H9 (cell line): Measurements from ENCODE around the gene SERPINH1. TPM values are rescaled to one million over a fixed set of nuclear protein-coding genes. Genes with fewer than 3 reads are reported as not detected.

Experiments
- DNase-seq: peaks from one replicate; pipeline ENCODE4 v3.0.0-alpha.2; 2017
- H2AFZ ChIP-seq: one replicate; pipeline ENCODE4 v1.6.1; 2013; ENCODE audit warnings: mild to moderate bottlenecking, low read length, control low read depth, moderate library complexity
- H2AK5ac ChIP-seq: 2 replicates; pipeline ENCODE4 v1.6.1; 2013; ENCODE audit warnings: low read length, control low read depth, mixed read lengths; ENCODE audit not compliant: insufficient read length
- H2BK120ac ChIP-seq: one replicate; pipeline ENCODE4 v1.6.1; 2013; ENCODE audit warnings: low read depth, mild to moderate bottlenecking, low read length, control low read depth, inconsistent platforms; ENCODE audit not compliant: poor library complexity, severe bottlenecking
- H2BK12ac ChIP-seq: 2 replicates; pipeline ENCODE4 v1.6.1; 2013; ENCODE audit warnings: low read length, control low read depth, mixed read lengths, low read depth; ENCODE audit not compliant: insufficient read length
- H2BK15ac ChIP-seq: 2 replicates; pipeline ENCODE4 v1.6.1; 2013; ENCODE audit warnings: low read depth, low read length, control low read depth
- H2BK20ac ChIP-seq: one replicate; pipeline ENCODE4 v1.6.1; 2013; ENCODE audit warnings: low read depth, mild to moderate bottlenecking, low read length, control low read depth, inconsistent platforms; ENCODE audit not compliant: poor library complexity, severe bottlenecking
- H2BK5ac ChIP-seq: 2 replicates; pipeline ENCODE4 v1.6.1; 2013; ENCODE audit warnings: low read length, control low read depth, mixed read lengths; ENCODE audit not compliant: insufficient read length
- H3K14ac ChIP-seq: 2 replicates; pipeline ENCODE4 v1.6.1; 2013; ENCODE audit warnings: low read length, control low read depth; ENCODE audit not compliant: insufficient read depth
- H3K18ac ChIP-seq: 2 replicates; pipeline ENCODE4 v1.6.1; 2013; ENCODE audit warnings: low read depth, mild to moderate bottlenecking, mixed read lengths, low read length, control low read depth; ENCODE audit not compliant: insufficient read length
- H3K23ac ChIP-seq: 2 replicates; pipeline ENCODE4 v1.6.1; 2013; ENCODE audit warnings: low read length, control low read depth, mixed read lengths, low read depth; ENCODE audit not compliant: insufficient read length
- H3K23me2 ChIP-seq: 2 replicates; pipeline ENCODE4 v1.6.1; 2013; ENCODE audit warnings: low read depth, mild to moderate bottlenecking, mixed read lengths, low read length, control low read depth; ENCODE audit not compliant: insufficient read length, poor library complexity, severe bottlenecking
- H3K27ac ChIP-seq: 2 replicates; pipeline ENCODE4 v1.5.1; 2013; ENCODE audit warnings: low read length, control low read depth, mixed read lengths, low read depth; ENCODE audit not compliant: insufficient read length
- H3K27me3 ChIP-seq: 2 replicates; pipeline ENCODE4 v1.6.1; 2013; ENCODE audit warnings: low read length, control low read depth, inconsistent platforms; ENCODE audit not compliant: insufficient read depth
- H3K4ac ChIP-seq: 2 replicates; pipeline ENCODE4 v1.6.1; 2013; ENCODE audit warnings: low read depth, mild to moderate bottlenecking, control low read depth, inconsistent platforms, low read length, moderate library complexity
- H3K4me1 ChIP-seq: 2 replicates; pipeline ENCODE4 v1.6.1; 2013; ENCODE audit warnings: low read length, control low read depth, inconsistent platforms; ENCODE audit not compliant: insufficient read depth
- H3K4me2 ChIP-seq: 2 replicates; pipeline ENCODE4 v1.6.1; 2013; ENCODE audit warnings: low read length, control low read depth, mixed read lengths; ENCODE audit not compliant: insufficient read length, insufficient read depth
- H3K56ac ChIP-seq: 2 replicates; pipeline ENCODE4 v1.6.1; 2013; ENCODE audit warnings: low read depth, mild to moderate bottlenecking, mixed read lengths, low read length, control low read depth; ENCODE audit not compliant: insufficient read length
- H3K79me1 ChIP-seq: 2 replicates; pipeline ENCODE4 v1.6.1; 2013; ENCODE audit warnings: low read depth, mild to moderate bottlenecking, moderate library complexity, low read length, control low read depth, inconsistent platforms; ENCODE audit not compliant: insufficient read depth, poor library complexity, severe bottlenecking
- H3K79me2 ChIP-seq: 2 replicates; pipeline ENCODE4 v1.6.1; 2013; ENCODE audit warnings: low read length, control low read depth, inconsistent platforms; ENCODE audit not compliant: insufficient read depth
- H3K9ac ChIP-seq: 2 replicates; pipeline ENCODE4 v1.6.1; 2013; ENCODE audit warnings: low read length, control low read depth, mixed read lengths; ENCODE audit not compliant: insufficient read length; ENCODE audit errors: extremely low read depth
- H3K9me3 ChIP-seq: one replicate; pipeline ENCODE4 v1.6.1; 2013; ENCODE audit warnings: low read depth, low read length, inconsistent platforms; ENCODE audit not compliant: control insufficient read depth
- H3T11ph ChIP-seq: one replicate; pipeline ENCODE4 v1.6.1; 2013; ENCODE audit warnings: mild to moderate bottlenecking, low read length, control low read depth, inconsistent platforms
- H4K20me1 ChIP-seq: one replicate; pipeline ENCODE4 v1.6.1; 2013; ENCODE audit not compliant: control insufficient read depth, insufficient read length, insufficient read depth
- H4K5ac ChIP-seq: 2 replicates; pipeline ENCODE4 v1.6.1; 2013; ENCODE audit warnings: low read depth, mild to moderate bottlenecking, mixed read lengths, low read length, control low read depth; ENCODE audit not compliant: insufficient read length
- H4K8ac ChIP-seq: replicated peaks from 2 replicates; pipeline ENCODE4 v1.6.1; 2013; ENCODE audit warnings: low read length, control low read depth, mixed read lengths, low read depth; ENCODE audit not compliant: insufficient read length
- H4K91ac ChIP-seq: 2 replicates; pipeline ENCODE4 v1.6.1; 2013; ENCODE audit warnings: low read depth, mild to moderate bottlenecking, moderate library complexity, mixed read lengths, low read length, control low read depth; ENCODE audit not compliant: insufficient read length
- H3K27ac Mint-ChIP-seq, 3 experiments: 2 replicates in 2 of 3; 3 replicates in 1 of 3; pipeline ENCODE4 v1.8.0; 2020 to 2021; ENCODE audit warnings: mixed read lengths in 3 of 3, mild to moderate bottlenecking in 1 of 3, moderate library complexity in 1 of 3
- H3K27me3 Mint-ChIP-seq: 2 replicates; pipeline ENCODE4 v1.8.0; 2021; ENCODE audit warnings: low read depth, mild to moderate bottlenecking, moderate library complexity, mixed read lengths
- H3K36me3 Mint-ChIP-seq, 3 experiments: 2 replicates in 2 of 3; 3 replicates in 1 of 3; pipeline ENCODE4 v1.8.0; 2020 to 2021; ENCODE audit warnings: low read depth in 3 of 3, mixed read lengths in 3 of 3; ENCODE audit not compliant: insufficient read depth in 1 of 3
- H3K4me1 Mint-ChIP-seq, 2 experiments: 2 replicates each; pipeline ENCODE4 v1.8.0; 2020; ENCODE audit warnings: mixed read lengths in 2 of 2
- H3K4me3 Mint-ChIP-seq, 2 experiments: 2 replicates in 1 of 2; 3 replicates in 1 of 2; pipeline ENCODE4 v1.8.0; 2020 to 2021; ENCODE audit warnings: mild to moderate bottlenecking in 2 of 2, mixed read lengths in 2 of 2, moderate library complexity in 1 of 2
- H3K9me3 Mint-ChIP-seq, 2 experiments: 2 replicates in 1 of 2; 3 replicates in 1 of 2; pipeline ENCODE4 v1.8.0; 2020; ENCODE audit warnings: mild to moderate bottlenecking in 2 of 2, mixed read lengths in 2 of 2, moderate library complexity in 1 of 2
- WGBS: extraction: QIAGEN DNeasy Blood & Tissue Kit; methylation state at CpG from one replicate; pipeline ENCODE4 v1.1.7; 2013; ENCODE audit warnings: missing lambda C conversion rate, low lambda C conversion rate, mixed read lengths; ENCODE audit not compliant: insufficient read length; ENCODE audit errors: extremely low coverage; 5-methylcytosine and 5-hydroxymethylcytosine counted together
- total RNA-seq: library from RNA; stranded (reverse); gene quantifications from 2 replicates; pipeline ENCODE4 v1.2.1, GENCODE V29; 2021
- TF ChIP-seq, protein P1 (sequence below): fragments of 200-600 bp; sonication (generic); conservative IDR thresholded peaks from 3 replicates; pipeline ENCODE4 v1.8.0; 2021; ENCODE audit warnings: antibody characterized with exemption, mild to moderate bottlenecking

SERPINH1 gene
- total RNA-seq, 1 experiment from 2014 or later, result 253 TPM

DNA sequence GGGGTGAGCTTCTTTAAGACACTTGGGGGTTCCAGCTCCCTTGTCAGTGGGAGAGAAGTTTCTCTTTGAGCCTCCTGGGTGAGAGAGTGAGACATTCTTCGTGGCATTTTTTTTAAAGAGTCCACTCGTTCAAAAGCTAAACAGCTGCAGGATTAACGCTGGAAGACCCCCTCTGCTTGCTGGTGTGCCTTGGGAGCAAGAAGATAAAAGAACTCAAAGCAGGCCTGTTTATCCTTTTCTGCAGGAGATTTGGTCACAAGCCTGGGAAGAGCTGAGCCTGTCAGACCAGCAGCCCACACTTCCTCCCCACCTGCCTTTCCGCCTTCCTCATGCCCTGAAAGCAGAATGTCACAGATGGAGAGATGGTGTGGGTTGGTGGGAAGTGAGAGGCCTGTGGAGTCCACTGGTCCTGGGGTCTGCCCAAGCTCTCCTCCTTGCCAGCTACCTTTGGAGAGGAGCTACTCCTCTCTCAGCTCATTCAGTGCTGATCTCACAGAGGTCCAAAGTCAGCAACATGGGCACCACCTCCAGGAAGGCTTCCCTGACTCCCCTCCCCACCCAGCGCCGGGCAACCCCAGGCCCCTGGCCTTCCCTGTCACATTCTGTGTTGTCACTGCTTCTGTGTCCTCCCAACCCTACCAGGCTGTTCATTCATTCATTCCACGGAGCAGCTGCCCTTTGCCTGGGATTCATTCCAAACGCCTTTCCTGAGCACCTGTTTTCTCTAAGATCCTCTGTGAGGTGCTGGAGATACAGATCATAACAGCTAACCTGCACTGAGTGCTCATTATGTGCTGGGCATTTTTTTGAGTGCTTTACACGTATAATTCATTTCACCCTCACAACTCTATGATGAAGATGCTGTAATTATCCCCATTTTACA is 43.0 kb upstream of the SERPINH1 start:
- Mint-ChIP-seq H3K4me3 (peak overlapping the region in 1 of 2 experiments; percentile 12; a peak in 1 of 5 replicates), H3K36me3 (no peaks in the 10 kb centered on the region), H3K9me3 (no peaks in the 10 kb centered on the region; a peak in 1 of 5 replicates), H3K27ac (peak overlapping the region in 2 of 3 experiments; percentile 50 to 58; a peak in 2 of 7 replicates), H3K4me1 (peaks cover 12 to 22% of the 10 kb centered on the region in 2 experiments), H3K27me3 (peaks cover 20% of the 10 kb centered on the region)
- Histone ChIP-seq H2AFZ (no peak overlapping the region), H3K23me2 (no peaks in the 10 kb centered on the region), H2BK15ac (no peak overlapping the region), H3K27me3 (peaks cover 9% of the 10 kb centered on the region; the same call in 1 of the 2 replicates), H3K56ac (no peak overlapping the region), H3K4me1 (no peaks in the 10 kb centered on the region), H3T11ph (no peak overlapping the region), H2AK5ac (no peak overlapping the region), H3K9me3 (no peaks in the 10 kb centered on the region), H3K4ac (no peak overlapping the region), H3K79me2 (no peaks in the 10 kb centered on the region), H3K23ac (no peak overlapping the region), H2BK12ac (no peak overlapping the region), H3K18ac (no peak overlapping the region), H3K27ac (no peak overlapping the region), H2BK20ac (no peak overlapping the region), H4K91ac (no peak overlapping the region), H2BK5ac (no peak overlapping the region), H2BK120ac (no peak overlapping the region), H3K4me2 (no peak overlapping the region), H4K5ac (no peak overlapping the region), H4K8ac (no peak overlapping the region), H3K79me1 (no peaks in the 10 kb centered on the region), H3K14ac (no peak overlapping the region; the same call in 1 of the 2 replicates), H3K9ac (no peak overlapping the region), H4K20me1 (no peaks in the 10 kb centered on the region)
- DNase-seq, result no peak
- TF ChIP-seq, protein P1, sequence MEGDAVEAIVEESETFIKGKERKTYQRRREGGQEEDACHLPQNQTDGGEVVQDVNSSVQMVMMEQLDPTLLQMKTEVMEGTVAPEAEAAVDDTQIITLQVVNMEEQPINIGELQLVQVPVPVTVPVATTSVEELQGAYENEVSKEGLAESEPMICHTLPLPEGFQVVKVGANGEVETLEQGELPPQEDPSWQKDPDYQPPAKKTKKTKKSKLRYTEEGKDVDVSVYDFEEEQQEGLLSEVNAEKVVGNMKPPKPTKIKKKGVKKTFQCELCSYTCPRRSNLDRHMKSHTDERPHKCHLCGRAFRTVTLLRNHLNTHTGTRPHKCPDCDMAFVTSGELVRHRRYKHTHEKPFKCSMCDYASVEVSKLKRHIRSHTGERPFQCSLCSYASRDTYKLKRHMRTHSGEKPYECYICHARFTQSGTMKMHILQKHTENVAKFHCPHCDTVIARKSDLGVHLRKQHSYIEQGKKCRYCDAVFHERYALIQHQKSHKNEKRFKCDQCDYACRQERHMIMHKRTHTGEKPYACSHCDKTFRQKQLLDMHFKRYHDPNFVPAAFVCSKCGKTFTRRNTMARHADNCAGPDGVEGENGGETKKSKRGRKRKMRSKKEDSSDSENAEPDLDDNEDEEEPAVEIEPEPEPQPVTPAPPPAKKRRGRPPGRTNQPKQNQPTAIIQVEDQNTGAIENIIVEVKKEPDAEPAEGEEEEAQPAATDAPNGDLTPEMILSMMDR, result no peak
- WGBS, result no CpG with 5 or more reads among the region's 9 CpGs
